Measurements from ENCODE around the gene NXPH4.

The NXPH4 gene

DNA sequence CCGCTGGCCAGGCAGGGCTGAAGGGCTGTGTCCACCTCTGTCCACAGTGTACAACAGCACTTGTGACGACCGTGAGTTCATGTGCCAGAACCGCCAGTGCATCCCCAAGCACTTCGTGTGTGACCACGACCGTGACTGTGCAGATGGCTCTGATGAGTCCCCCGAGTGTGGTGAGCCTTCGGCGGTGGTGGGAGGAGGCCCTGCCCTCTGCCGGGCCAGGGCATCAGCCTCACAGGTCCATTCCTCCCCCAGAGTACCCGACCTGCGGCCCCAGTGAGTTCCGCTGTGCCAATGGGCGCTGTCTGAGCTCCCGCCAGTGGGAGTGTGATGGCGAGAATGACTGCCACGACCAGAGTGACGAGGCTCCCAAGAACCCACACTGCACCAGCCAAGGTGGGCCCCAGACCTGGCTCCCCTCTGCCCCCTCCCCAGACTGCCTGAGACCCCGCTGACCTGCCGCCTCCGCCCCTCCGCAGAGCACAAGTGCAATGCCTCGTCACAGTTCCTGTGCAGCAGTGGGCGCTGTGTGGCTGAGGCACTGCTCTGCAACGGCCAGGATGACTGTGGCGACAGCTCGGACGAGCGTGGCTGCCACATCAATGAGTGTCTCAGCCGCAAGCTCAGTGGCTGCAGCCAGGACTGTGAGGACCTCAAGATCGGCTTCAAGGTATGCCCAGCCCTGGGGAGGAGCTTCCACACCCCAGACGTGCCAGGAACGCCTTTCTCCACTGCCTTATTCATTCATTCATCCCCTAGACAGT, 20.8 kb upstream of the NXPH4 start:
- no peak for TF ChIP-seq NFIC (IDR thresholded peaks at IDR 0.05)
- TF ChIP-seq, protein P1, sequence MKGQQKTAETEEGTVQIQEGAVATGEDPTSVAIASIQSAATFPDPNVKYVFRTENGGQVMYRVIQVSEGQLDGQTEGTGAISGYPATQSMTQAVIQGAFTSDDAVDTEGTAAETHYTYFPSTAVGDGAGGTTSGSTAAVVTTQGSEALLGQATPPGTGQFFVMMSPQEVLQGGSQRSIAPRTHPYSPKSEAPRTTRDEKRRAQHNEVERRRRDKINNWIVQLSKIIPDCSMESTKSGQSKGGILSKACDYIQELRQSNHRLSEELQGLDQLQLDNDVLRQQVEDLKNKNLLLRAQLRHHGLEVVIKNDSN (IDR thresholded peaks at IDR 0.05) = no peak
- no peak for TF ChIP-seq TAF1 (IDR thresholded peaks at IDR 0.05; ENCODE audit: low read depth)
- no peak for TF ChIP-seq ZBTB7A (IDR thresholded peaks at IDR 0.05; ENCODE audit: low read depth)
- no peak for TF ChIP-seq EP300 (IDR thresholded peaks at IDR 0.05; ENCODE audit: borderline replicate concordance)
- no peak for TF ChIP-seq TCF12 (IDR thresholded peaks at IDR 0.05; ENCODE audit: low read depth)
- TF ChIP-seq FOXM1 (IDR thresholded peaks at IDR 0.05; ENCODE audit: borderline replicate concordance, low read depth) = no peak
- no peak for TF ChIP-seq MAX (IDR thresholded peaks at IDR 0.05)
- TF ChIP-seq RAD21 (IDR thresholded peaks at IDR 0.05; ENCODE audit: low read depth) = no peak
- no peak for TF ChIP-seq CEBPB (IDR thresholded peaks at IDR 0.05)
- no peak for TF ChIP-seq CREB1 (IDR thresholded peaks at IDR 0.05; ENCODE audit: low read depth)
- TF ChIP-seq, protein P2, sequence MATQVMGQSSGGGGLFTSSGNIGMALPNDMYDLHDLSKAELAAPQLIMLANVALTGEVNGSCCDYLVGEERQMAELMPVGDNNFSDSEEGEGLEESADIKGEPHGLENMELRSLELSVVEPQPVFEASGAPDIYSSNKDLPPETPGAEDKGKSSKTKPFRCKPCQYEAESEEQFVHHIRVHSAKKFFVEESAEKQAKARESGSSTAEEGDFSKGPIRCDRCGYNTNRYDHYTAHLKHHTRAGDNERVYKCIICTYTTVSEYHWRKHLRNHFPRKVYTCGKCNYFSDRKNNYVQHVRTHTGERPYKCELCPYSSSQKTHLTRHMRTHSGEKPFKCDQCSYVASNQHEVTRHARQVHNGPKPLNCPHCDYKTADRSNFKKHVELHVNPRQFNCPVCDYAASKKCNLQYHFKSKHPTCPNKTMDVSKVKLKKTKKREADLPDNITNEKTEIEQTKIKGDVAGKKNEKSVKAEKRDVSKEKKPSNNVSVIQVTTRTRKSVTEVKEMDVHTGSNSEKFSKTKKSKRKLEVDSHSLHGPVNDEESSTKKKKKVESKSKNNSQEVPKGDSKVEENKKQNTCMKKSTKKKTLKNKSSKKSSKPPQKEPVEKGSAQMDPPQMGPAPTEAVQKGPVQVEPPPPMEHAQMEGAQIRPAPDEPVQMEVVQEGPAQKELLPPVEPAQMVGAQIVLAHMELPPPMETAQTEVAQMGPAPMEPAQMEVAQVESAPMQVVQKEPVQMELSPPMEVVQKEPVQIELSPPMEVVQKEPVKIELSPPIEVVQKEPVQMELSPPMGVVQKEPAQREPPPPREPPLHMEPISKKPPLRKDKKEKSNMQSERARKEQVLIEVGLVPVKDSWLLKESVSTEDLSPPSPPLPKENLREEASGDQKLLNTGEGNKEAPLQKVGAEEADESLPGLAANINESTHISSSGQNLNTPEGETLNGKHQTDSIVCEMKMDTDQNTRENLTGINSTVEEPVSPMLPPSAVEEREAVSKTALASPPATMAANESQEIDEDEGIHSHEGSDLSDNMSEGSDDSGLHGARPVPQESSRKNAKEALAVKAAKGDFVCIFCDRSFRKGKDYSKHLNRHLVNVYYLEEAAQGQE (IDR thresholded peaks at IDR 0.05; ENCODE audit: low read depth) = no peak
- no peak for TF ChIP-seq YY1 (IDR thresholded peaks at IDR 0.05; ENCODE audit: low read depth)
- no peak for TF ChIP-seq EGR1 (IDR thresholded peaks at IDR 0.05)

GRCh38 chr12:57196439-57196838, 20.2 kb upstream of the NXPH4 start:
- TF ChIP-seq TEAD4 (IDR thresholded peaks at IDR 0.05) (no peak), ZBTB7A (IDR thresholded peaks at IDR 0.05; ENCODE audit: low read depth) (no peak), RAD21 (IDR thresholded peaks at IDR 0.05; ENCODE audit: low read depth) (no peak), CEBPB (IDR thresholded peaks at IDR 0.05) (no peak)

DNA sequence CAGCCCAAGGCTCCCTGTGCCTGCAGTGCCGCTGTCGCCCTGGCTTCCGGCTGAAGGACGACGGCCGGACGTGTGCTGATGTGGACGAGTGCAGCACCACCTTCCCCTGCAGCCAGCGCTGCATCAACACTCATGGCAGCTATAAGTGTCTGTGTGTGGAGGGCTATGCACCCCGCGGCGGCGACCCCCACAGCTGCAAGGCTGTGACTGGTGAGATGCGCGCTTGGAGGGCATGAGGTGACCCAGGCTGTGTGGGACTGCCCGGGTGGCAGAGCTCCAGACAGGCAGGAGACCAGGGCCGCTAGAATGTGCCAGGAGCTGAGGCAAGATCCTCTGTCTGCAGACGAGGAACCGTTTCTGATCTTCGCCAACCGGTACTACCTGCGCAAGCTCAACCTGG, 19.6 kb upstream of the NXPH4 start:
- TF ChIP-seq ZBTB7A (IDR thresholded peaks at IDR 0.05; ENCODE audit: low read depth) = no peak
- TF ChIP-seq, protein P2 (IDR thresholded peaks at IDR 0.05; ENCODE audit: low read depth) = no peak
- no peak for TF ChIP-seq EP300 (IDR thresholded peaks at IDR 0.05; ENCODE audit: borderline replicate concordance)
- TF ChIP-seq TCF12 (IDR thresholded peaks at IDR 0.05; ENCODE audit: low read depth) = no peak
- no peak for TF ChIP-seq NFIC (IDR thresholded peaks at IDR 0.05)
- no peak for TF ChIP-seq RAD21 (IDR thresholded peaks at IDR 0.05; ENCODE audit: low read depth)
- TF ChIP-seq TAF1 (IDR thresholded peaks at IDR 0.05; ENCODE audit: low read depth) = no peak
- TF ChIP-seq TEAD4 (IDR thresholded peaks at IDR 0.05) = no peak
- no peak for TF ChIP-seq MAX (IDR thresholded peaks at IDR 0.05)

- TF ChIP-seq MAX (IDR thresholded peaks at IDR 0.05) = no peak
- no peak for TF ChIP-seq CEBPB (IDR thresholded peaks at IDR 0.05)
- TF ChIP-seq YY1 (IDR thresholded peaks at IDR 0.05; ENCODE audit: low read depth) = no peak
- TF ChIP-seq, protein P1 (IDR thresholded peaks at IDR 0.05) = no peak
- TF ChIP-seq RAD21 (IDR thresholded peaks at IDR 0.05; ENCODE audit: low read depth) = no peak
- TF ChIP-seq EP300 (IDR thresholded peaks at IDR 0.05; ENCODE audit: borderline replicate concordance) = no peak
Measured at GRCh38 chr12:57198329-57198728, 18.3 kb upstream of the NXPH4 start.

DNA sequence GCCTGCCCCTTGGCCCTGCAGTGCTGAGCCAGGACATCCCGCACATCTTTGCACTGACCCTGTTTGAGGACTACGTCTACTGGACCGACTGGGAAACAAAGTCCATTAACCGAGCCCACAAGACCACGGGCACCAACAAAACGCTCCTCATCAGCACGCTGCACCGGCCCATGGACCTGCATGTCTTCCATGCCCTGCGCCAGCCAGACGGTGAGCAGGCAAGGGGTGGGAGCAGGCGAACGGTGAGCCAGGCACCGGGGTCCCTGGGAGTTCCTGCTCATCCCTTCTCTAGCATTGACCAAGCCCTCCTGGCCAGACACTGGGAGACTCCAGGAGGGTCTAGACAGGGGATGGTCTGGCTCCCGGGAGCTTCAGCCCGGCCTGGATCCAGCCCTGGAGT, 17.4 kb upstream of the NXPH4 start:
- TF ChIP-seq TAF1 (IDR thresholded peaks at IDR 0.05; ENCODE audit: low read depth) (no peak), CREB1 (IDR thresholded peaks at IDR 0.05; ENCODE audit: low read depth) (no peak), TEAD4 (IDR thresholded peaks at IDR 0.05) (no peak), CEBPB (IDR thresholded peaks at IDR 0.05) (no peak), ZBTB7A (IDR thresholded peaks at IDR 0.05; ENCODE audit: low read depth) (no peak), FOXM1 (IDR thresholded peaks at IDR 0.05; ENCODE audit: borderline replicate concordance, low read depth) (no peak)
- TF ChIP-seq, protein P2 (IDR thresholded peaks at IDR 0.05; ENCODE audit: low read depth) = no peak
